Measurements from ENCODE around the gene LYST.

The LYST gene

GRCh38 chr1:235843461-235843961 is 23.2 kb downstream of the LYST start:
- DNase-seq (ENCODE audit: low spot score): peak; percentile 29
- in situ Hi-C loops (cut with MboI; ENCODE audit: low pct_unique_long_range_greater_than_20kb, low sequenced_read_pairs, unreplicated experiment): no loop called here
- TF ChIP-seq, protein P1, sequence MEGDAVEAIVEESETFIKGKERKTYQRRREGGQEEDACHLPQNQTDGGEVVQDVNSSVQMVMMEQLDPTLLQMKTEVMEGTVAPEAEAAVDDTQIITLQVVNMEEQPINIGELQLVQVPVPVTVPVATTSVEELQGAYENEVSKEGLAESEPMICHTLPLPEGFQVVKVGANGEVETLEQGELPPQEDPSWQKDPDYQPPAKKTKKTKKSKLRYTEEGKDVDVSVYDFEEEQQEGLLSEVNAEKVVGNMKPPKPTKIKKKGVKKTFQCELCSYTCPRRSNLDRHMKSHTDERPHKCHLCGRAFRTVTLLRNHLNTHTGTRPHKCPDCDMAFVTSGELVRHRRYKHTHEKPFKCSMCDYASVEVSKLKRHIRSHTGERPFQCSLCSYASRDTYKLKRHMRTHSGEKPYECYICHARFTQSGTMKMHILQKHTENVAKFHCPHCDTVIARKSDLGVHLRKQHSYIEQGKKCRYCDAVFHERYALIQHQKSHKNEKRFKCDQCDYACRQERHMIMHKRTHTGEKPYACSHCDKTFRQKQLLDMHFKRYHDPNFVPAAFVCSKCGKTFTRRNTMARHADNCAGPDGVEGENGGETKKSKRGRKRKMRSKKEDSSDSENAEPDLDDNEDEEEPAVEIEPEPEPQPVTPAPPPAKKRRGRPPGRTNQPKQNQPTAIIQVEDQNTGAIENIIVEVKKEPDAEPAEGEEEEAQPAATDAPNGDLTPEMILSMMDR (IDR thresholded peaks at IDR 0.05; ENCODE audit: extremely low read depth, insufficient read depth, missing control alignments): peak; percentile 67

- peak; percentile 36 for DNase-seq (ENCODE audit: low spot score)
- TF ChIP-seq, protein P1 (IDR thresholded peaks at IDR 0.05; ENCODE audit: extremely low read depth, insufficient read depth, missing control alignments): no peak
- in situ Hi-C loops (cut with MboI; ENCODE audit: low pct_unique_long_range_greater_than_20kb, low sequenced_read_pairs, unreplicated experiment): no loop called here
Measured at GRCh38 chr1:235841938-235842545, 24.7 kb downstream of the LYST start.

DNA sequence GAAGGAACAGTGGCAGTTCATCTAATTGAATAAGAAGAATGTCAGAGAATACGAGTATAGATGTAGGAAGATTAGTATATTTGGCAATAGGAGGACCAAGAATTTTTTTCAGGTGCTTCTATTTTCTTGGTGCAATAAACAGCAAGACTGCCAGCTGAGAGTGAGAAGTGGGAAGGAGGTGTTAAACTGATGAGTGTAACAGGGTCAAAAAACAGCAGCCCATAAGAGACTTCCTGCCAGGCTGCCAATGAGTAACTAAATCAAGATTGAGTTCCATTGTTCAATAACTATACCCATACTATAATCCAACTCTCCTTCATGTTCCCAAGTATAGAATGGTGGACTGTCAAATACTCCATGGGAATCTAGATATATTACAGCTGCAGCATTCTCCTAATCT is 28.7 kb downstream of the LYST start:
- no peak for DNase-seq (ENCODE audit: low spot score)
- TF ChIP-seq, protein P1 (IDR thresholded peaks at IDR 0.05; ENCODE audit: extremely low read depth, insufficient read depth, missing control alignments): no peak
- in situ Hi-C loops (cut with MboI; ENCODE audit: low pct_unique_long_range_greater_than_20kb, low sequenced_read_pairs, unreplicated experiment): no loop called here

GRCh38 chr1:235835226-235835625 is 31.5 kb downstream of the LYST start:
- TF ChIP-seq, protein P1 (IDR thresholded peaks at IDR 0.05; ENCODE audit: extremely low read depth, insufficient read depth, missing control alignments): no peak
- DNase-seq (ENCODE audit: low spot score): no peak
- in situ Hi-C loops (cut with MboI; ENCODE audit: low pct_unique_long_range_greater_than_20kb, low sequenced_read_pairs, unreplicated experiment): no loop called here

DNA sequence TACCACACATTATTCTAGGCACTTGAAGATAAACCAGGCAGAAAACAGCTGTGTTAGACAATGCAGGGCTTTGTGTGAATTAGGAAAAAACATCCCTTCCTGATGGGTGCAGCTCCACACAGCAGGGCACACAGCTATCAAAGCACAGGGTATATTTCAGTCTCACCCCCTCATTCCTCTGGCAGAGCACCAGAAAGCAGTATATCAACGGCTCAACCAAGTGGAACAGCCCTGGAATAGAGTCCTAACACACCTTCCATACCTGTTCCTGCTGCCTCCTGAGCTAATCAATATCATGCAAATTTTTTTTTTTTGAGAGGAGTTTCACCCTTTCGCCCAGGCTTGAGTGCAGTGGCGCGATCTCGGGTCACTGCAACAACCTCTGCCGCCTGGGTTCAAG is 32.1 kb downstream of the LYST start:
- TF ChIP-seq, protein P1 (IDR thresholded peaks at IDR 0.05; ENCODE audit: extremely low read depth, insufficient read depth, missing control alignments): no peak
- in situ Hi-C loops (cut with MboI; ENCODE audit: low pct_unique_long_range_greater_than_20kb, low sequenced_read_pairs, unreplicated experiment): no loop called here
- DNase-seq (ENCODE audit: low spot score): no peak

GRCh38 chr1:235832011-235832410 is 34.7 kb downstream of the LYST start:
- in situ Hi-C loops (cut with MboI; ENCODE audit: low pct_unique_long_range_greater_than_20kb, low sequenced_read_pairs, unreplicated experiment): no loop called here
- DNase-seq (ENCODE audit: low spot score): no peak
- TF ChIP-seq, protein P1 (IDR thresholded peaks at IDR 0.05; ENCODE audit: extremely low read depth, insufficient read depth, missing control alignments): no peak
